ENCODE measurements around the gene C1QTNF1.

The C1QTNF1 gene

DNA sequence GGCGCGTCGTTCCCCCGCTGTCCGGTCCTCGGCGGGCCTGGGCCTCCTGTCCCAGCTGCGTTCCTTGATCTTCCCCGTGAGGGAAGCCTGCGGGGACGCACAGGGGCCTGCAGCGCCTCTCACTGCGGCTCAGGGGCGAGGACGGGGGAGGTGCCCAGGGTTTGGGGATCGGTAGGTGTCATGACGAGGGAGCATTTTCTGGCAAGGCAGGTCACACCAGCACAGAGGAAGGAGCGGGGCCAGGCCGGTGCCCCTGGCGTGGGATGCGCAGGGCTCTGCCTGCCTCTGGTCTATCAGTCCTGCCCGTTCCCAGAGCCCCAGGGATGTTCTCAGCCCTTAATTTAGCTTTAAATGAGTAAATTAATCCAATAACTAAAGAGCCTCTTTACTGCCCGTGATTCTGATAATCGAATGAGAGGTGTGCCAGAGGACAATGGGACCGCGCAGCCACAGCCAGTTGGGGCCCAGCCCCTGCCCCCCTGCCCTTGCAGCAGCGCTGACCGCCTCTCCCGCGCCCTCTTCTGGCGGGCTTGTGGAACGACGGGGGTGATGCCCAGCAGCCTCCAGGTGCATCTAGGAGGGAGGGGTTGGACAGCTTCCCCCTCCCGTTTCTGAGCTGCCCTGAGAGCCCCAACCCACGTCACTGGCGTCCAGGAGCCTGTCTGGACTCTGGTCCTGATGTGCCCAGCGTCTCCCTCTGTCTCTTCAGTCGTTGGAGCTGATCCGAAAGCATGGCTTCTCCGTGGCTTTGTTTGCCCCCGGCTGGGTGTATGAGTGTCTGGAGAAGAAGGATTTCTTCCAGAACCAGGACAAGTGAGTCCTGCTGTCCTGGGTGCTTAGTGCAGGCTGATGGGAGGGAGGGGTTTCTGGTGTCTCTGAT, 58.6 kb downstream of the C1QTNF1 start:
- TF ChIP-seq, protein P1, sequence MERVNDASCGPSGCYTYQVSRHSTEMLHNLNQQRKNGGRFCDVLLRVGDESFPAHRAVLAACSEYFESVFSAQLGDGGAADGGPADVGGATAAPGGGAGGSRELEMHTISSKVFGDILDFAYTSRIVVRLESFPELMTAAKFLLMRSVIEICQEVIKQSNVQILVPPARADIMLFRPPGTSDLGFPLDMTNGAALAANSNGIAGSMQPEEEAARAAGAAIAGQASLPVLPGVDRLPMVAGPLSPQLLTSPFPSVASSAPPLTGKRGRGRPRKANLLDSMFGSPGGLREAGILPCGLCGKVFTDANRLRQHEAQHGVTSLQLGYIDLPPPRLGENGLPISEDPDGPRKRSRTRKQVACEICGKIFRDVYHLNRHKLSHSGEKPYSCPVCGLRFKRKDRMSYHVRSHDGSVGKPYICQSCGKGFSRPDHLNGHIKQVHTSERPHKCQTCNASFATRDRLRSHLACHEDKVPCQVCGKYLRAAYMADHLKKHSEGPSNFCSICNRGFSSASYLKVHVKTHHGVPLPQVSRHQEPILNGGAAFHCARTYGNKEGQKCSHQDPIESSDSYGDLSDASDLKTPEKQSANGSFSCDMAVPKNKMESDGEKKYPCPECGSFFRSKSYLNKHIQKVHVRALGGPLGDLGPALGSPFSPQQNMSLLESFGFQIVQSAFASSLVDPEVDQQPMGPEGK (CRISPR knock-in tag; IDR thresholded peaks at IDR 0.05; ENCODE audit: borderline replicate concordance): no peak
- TF ChIP-seq ZNF8 (CRISPR knock-in tag; IDR thresholded peaks at IDR 0.05): no peak
- no peak for TF ChIP-seq ZC3H10 (CRISPR knock-in tag; IDR thresholded peaks at IDR 0.05)
- TF ChIP-seq, protein P2, sequence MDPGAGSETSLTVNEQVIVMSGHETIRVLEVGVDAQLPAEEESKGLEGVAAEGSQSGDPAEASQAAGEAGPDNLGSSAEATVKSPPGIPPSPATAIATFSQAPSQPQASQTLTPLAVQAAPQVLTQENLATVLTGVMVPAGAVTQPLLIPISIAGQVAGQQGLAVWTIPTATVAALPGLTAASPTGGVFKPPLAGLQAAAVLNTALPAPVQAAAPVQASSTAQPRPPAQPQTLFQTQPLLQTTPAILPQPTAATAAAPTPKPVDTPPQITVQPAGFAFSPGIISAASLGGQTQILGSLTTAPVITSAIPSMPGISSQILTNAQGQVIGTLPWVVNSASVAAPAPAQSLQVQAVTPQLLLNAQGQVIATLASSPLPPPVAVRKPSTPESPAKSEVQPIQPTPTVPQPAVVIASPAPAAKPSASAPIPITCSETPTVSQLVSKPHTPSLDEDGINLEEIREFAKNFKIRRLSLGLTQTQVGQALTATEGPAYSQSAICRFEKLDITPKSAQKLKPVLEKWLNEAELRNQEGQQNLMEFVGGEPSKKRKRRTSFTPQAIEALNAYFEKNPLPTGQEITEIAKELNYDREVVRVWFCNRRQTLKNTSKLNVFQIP (CRISPR knock-in tag; IDR thresholded peaks at IDR 0.05; ENCODE audit: borderline replicate concordance, low read depth): no peak
- TF ChIP-seq, protein P3, sequence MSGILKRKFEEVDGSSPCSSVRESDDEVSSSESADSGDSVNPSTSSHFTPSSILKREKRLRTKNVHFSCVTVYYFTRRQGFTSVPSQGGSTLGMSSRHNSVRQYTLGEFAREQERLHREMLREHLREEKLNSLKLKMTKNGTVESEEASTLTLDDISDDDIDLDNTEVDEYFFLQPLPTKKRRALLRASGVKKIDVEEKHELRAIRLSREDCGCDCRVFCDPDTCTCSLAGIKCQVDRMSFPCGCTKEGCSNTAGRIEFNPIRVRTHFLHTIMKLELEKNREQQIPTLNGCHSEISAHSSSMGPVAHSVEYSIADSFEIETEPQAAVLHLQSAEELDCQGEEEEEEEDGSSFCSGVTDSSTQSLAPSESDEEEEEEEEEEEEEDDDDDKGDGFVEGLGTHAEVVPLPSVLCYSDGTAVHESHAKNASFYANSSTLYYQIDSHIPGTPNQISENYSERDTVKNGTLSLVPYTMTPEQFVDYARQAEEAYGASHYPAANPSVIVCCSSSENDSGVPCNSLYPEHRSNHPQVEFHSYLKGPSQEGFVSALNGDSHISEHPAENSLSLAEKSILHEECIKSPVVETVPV (CRISPR knock-in tag; IDR thresholded peaks at IDR 0.05): no peak
- TF ChIP-seq ZFP30 (CRISPR knock-in tag; IDR thresholded peaks at IDR 0.05): no peak
- TF ChIP-seq PPARA (CRISPR knock-in tag; IDR thresholded peaks at IDR 0.05; ENCODE audit: borderline replicate concordance): no peak
- TF ChIP-seq SNAI2 (CRISPR knock-in tag; IDR thresholded peaks at IDR 0.05): no peak
- TF ChIP-seq ISL1 (CRISPR knock-in tag; IDR thresholded peaks at IDR 0.05): no peak
- peak; percentile 80 for ATAC-seq

DNA sequence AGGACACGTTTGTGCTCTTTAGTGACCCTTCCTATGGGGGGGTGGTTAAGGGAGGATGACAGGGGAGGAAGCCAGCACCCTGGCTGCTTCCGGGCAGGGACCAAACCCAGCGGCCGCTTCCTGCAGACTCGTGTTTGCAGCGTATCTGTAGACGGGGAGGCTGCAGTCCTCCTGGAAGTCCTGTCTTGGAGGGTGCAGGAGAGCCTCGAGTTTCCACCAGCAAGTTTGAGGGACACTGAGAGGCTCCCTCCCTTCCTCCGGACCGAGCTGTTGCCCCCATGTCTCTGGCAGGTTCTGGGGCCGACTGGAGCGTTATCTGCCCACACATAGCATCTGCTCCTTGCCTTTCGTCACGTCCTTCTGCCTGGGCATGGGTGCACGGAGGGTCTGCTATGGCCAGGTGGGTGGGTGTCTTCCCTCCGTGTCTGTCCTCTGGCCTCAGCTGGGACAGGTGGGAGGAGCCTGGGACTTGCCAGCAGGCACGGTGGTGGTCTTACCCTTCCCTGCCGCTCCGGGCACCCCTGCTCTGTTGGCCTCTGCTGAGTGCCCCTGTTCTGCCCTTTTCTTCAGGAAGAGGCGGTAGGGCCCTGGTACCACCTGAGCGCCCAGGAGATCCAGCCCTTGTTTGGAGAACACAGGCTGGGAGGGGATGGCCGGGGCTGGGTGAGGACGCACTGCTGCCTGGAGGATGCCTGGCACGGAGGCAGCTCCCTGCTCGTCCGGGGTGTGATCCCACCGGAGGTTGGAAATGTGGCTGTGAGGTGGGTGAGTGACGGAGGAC, 59.4 kb downstream of the C1QTNF1 start:
- no peak for ATAC-seq
- TF ChIP-seq PPARA (CRISPR knock-in tag; IDR thresholded peaks at IDR 0.05; ENCODE audit: borderline replicate concordance) (no peak), TOX (CRISPR knock-in tag; IDR thresholded peaks at IDR 0.05; ENCODE audit: borderline replicate concordance) (no peak), ZNF70 (CRISPR knock-in tag; IDR thresholded peaks at IDR 0.05) (no peak), ZNF8 (CRISPR knock-in tag; IDR thresholded peaks at IDR 0.05) (no peak), ZNF565 (CRISPR knock-in tag; conservative IDR thresholded peaks at IDR 0.05; ENCODE audit: low read depth) (no peak), OSR1 (CRISPR knock-in tag; IDR thresholded peaks at IDR 0.05) (no peak), CSDC2 (CRISPR knock-in tag; IDR thresholded peaks at IDR 0.05) (no peak)
- TF ChIP-seq, protein P4, sequence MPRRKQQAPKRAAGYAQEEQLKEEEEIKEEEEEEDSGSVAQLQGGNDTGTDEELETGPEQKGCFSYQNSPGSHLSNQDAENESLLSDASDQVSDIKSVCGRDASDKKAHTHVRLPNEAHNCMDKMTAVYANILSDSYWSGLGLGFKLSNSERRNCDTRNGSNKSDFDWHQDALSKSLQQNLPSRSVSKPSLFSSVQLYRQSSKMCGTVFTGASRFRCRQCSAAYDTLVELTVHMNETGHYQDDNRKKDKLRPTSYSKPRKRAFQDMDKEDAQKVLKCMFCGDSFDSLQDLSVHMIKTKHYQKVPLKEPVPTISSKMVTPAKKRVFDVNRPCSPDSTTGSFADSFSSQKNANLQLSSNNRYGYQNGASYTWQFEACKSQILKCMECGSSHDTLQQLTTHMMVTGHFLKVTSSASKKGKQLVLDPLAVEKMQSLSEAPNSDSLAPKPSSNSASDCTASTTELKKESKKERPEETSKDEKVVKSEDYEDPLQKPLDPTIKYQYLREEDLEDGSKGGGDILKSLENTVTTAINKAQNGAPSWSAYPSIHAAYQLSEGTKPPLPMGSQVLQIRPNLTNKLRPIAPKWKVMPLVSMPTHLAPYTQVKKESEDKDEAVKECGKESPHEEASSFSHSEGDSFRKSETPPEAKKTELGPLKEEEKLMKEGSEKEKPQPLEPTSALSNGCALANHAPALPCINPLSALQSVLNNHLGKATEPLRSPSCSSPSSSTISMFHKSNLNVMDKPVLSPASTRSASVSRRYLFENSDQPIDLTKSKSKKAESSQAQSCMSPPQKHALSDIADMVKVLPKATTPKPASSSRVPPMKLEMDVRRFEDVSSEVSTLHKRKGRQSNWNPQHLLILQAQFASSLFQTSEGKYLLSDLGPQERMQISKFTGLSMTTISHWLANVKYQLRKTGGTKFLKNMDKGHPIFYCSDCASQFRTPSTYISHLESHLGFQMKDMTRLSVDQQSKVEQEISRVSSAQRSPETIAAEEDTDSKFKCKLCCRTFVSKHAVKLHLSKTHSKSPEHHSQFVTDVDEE (CRISPR knock-in tag; IDR thresholded peaks at IDR 0.05): no peak
- TF ChIP-seq, protein P2 (CRISPR knock-in tag; IDR thresholded peaks at IDR 0.05; ENCODE audit: borderline replicate concordance, low read depth): no peak
- TF ChIP-seq, protein P3 (CRISPR knock-in tag; IDR thresholded peaks at IDR 0.05): no peak

All from SK-N-SH treated with all-trans-retinoic acid at 6 μM for 48 hours (cell line).